GF-D8 (cell line): Measurements from ENCODE around the gene CSF2RB.
A peak's percentile ranks its signal among the peaks of the same experiment; 100 is the strongest.

Source experiments
- DNase-seq: peaks from one replicate; lab custom pipeline; 2025; lab: John Stamatoyannopoulos, UW

The CSF2RB gene

GRCh38 chr22:36913427-36914389 is at the start of gene CSF2RB:
Gene CSF2RB, plus strand, starts transcription at chr22:36913628. Its CDS starts 8,580 bp downstream, at chr22:36922208.
- peak; percentile 91 for DNase-seq

GRCh38 chr22:36863979-36864378 is 49.4 kb upstream of the CSF2RB start:
- no peak for DNase-seq

DNA sequence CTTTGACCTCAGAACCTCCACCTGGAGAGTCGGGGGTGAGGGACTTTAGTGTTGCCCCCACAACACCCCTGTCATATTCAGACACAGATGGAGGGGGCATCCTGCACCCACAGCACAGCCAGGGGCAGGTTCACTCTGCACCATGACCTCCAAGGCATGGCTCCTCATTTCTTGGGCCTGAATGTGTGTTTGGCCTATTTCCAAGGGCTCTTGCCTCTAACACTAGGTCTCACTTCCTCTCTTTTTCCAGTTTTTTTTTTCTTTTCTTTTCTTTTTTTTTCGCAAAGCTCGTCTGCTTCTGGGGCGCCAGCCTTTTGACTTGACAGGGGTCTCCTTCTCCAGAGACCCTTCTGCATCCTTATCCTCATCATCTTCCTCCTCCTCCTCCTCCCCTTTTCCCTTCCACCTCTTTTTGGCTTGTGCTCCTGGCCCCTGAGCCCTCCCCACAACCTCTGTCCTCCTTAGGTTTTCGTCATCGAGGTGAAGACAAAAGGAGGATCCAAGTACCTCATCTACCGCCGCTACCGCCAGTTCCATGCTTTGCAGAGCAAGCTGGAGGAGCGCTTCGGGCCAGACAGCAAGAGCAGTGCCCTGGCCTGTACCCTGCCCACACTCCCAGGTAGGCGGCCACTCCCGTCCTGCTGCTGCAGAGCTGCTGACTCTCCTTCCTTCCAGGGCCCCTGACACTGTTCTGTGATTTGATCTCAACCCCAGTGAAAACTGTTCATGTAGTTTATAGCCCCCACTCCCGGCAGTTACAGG is 48.8 kb upstream of the CSF2RB start:
- no peak for DNase-seq

- DNase-seq, result no peak
Observed at GRCh38 chr22:36865346-36865745, 48.1 kb upstream of the CSF2RB start.

GRCh38 chr22:36867695-36868094 is 45.7 kb upstream of the CSF2RB start:
- DNase-seq, result no peak

GRCh38 chr22:36868546-36869181 is 44.8 kb upstream of the CSF2RB start:
- no peak for DNase-seq

GRCh38 chr22:36870250-36870649 is 43.2 kb upstream of the CSF2RB start:
- no peak for DNase-seq

- DNase-seq, result no peak
Observed at GRCh38 chr22:36871669-36872081, 41.8 kb upstream of the CSF2RB start.

GRCh38 chr22:36872084-36872483 is 41.3 kb upstream of the CSF2RB start:
- DNase-seq, result no peak

DNA sequence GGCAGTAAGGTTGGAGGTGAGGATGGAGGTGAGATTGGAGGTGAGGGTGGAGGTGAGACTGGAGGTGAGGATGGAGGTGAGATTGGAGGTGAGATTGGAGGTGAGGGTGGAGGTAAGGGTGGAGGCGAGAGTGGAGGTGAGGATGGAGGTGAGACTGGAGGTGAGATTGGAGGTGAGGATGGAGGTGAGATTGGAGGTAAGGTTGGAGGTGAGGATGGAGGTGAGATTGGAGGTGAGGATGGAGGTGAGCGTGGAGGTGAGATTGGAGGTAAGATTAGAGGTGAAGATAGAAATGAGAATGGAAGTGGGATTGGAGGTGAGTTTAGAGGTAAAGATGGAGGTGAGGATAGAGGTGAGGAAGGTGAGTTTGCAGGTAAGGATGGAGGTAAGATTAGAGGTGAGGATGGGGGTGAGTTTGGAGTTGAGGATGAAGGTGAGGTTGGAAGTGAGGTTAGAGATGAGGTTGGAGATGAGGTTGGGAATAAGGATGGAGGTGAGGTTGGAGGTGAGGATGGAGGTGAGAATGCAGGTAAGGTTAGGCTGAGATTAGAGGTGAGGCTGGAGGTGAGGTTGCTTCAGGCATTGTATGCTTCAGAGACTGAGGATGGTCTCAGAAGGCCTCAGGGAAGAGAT is 40.4 kb upstream of the CSF2RB start:
- DNase-seq, result no peak

DNA sequence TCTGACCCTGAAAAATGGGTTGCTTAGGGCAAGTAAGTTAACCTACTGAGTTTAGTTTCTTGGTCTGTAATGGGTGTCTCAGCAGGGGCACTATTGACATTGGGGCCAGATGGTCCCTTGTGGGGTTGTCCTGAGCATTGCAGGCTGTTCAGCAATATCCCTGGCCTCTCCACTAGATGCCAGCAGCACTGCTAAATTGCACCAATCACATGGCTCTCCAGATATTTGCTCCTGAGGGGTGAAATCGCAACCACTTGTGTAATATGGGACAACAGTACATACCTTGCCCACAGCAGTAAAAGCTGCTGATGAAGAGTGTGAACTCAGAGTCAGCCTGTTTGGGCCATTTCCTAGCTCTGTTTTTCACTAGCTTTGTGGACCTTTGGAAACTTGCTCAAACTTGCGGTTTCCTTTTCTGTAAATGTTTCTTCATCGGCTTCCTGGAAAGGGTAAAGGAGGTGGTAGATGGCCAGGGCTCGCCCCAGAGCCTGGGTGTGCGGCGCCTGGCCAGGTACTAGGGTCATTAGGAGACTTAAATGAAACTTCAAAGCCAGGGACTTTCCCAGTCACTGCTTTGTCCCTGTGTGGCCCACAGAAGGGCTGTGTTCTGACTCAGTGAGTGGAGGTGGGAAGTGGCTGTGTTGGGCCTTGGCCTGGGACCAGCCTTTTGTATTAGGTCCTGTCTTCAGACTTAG is 39.7 kb upstream of the CSF2RB start:
- DNase-seq, result peak; percentile 99

- peak; percentile 54 for DNase-seq
Observed at GRCh38 chr22:36874309-36874696, 39.1 kb upstream of the CSF2RB start.

GRCh38 chr22:36874736-36875135 is 38.7 kb upstream of the CSF2RB start:
- DNase-seq, result no peak

DNA sequence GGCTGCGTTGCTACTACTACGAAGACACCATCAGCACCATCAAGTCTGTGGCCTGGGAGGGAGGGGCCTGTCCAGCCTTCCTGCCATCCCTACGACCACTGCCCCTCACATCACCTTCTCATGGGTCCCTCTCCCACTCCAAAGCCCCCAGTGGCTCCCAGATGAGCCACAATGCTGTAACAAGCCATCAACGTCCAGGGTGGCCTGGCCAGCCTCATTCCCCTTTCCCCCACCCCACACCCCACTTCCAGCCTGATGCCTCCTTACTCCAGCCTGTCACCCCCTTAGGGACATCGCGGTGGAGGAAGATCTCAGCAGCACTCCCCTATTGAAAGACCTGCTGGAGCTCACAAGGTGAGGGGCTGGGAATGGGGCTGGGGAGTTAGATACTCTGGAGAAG is 37.7 kb upstream of the CSF2RB start:
- DNase-seq, result no peak

GRCh38 chr22:36879775-36880174 is 33.7 kb upstream of the CSF2RB start:
- DNase-seq, result no peak

- peak; percentile 44 for DNase-seq
Observed at GRCh38 chr22:36881504-36882245, 31.8 kb upstream of the CSF2RB start.

- no peak for DNase-seq
Observed at GRCh38 chr22:36884349-36885158, 28.9 kb upstream of the CSF2RB start.

DNA sequence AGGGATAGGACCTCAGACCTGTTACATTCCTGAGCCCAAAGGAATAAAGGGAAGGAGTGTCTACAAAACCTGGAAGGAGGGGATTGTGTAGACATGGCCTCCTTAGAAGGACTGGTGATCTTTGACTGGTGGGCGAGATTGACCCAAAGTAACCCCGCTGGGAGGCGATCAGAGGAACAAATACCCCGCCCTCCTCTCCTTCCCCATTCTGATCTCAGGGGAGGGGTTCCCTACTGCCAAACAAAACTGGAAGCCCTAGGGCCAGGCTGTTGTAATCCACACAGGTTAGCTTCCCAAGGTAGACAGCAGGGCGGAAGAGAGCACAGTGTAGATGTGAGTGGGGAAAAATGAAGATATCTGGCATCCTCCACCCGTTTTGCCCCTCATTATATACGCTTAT is 28.0 kb upstream of the CSF2RB start:
- no peak for DNase-seq

- DNase-seq, result no peak
Observed at GRCh38 chr22:36886016-36886415, 27.4 kb upstream of the CSF2RB start.

DNA sequence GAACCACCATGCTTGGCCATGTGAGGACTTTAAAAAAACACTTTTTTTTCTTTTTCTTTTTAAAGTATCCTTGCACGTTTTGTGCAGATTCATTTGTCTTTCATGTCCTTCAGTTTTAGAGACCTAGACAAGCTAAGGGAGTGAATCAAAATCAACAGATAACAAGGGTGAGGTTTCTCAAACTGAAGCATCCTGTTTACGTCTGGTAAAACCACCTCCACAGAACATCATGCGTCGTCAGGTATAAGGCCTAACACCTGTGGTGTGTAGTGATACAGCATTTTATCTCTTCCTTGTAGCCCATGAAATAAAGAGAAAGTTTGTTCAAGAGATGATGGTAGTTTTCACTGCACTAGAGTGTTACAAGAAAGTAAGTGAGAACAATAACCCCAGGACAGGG is 26.3 kb upstream of the CSF2RB start:
- DNase-seq, result no peak
